HL-60 (cell line): ENCODE results near the gene RNF144A.

Experiments
- GABPA ChIP-seq: IDR thresholded peaks from 2 replicates; pipeline ENCODE4 v1.6.1; 2012; ENCODE audit warnings: low read depth
- TF ChIP-seq, protein P1 (sequence below): IDR thresholded peaks from one replicate; pipeline ENCODE4 v1.5.1; 2011; ENCODE audit warnings: low read length, control low read depth, inconsistent platforms; ENCODE audit not compliant: insufficient read depth

DNA sequence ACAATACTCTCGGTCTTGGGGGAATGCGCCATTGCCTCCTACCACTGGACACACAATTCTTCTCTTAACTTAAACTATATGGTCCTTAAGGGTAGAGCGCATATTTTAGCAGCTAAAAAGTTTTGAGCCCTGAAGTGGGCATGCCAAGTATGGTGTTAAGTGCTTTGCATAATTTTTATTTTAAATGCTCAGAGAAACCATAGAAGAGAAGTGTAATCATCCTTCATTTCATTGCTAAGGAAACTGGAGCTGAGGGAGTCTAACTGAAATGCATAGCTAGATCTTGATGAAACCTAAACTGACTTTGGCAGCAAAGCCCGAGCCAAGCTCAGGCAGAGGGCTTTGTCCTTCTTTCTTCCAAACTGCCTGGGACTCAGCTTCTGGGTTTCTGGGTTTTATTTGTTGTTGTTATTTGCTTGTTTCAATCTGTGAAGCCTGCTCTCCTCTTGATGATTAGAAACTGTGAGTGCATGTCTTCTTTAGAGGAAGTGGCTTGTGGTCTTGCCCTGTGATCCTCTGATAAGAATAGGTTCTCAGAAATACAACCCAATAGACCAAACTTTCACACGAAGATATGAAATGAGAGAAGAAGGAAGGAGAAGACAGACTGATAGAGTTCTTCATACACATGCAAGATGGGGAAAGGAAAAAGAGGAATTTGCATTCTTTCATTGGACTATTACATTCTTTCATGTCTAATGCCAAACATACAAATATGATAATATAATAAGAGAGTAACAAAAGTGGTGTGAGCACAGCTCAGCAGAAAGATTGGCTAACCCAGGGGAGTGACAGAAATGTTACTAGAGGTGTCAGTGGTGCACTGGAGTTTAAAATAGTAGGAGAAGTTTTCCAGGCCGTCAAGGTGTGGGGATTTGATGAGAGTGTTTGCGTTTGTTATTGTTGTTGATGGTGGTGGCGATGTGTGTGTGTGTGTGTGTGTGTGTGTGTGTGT, 7.5 kb upstream of the RNF144A start:
- TF ChIP-seq, protein P1, sequence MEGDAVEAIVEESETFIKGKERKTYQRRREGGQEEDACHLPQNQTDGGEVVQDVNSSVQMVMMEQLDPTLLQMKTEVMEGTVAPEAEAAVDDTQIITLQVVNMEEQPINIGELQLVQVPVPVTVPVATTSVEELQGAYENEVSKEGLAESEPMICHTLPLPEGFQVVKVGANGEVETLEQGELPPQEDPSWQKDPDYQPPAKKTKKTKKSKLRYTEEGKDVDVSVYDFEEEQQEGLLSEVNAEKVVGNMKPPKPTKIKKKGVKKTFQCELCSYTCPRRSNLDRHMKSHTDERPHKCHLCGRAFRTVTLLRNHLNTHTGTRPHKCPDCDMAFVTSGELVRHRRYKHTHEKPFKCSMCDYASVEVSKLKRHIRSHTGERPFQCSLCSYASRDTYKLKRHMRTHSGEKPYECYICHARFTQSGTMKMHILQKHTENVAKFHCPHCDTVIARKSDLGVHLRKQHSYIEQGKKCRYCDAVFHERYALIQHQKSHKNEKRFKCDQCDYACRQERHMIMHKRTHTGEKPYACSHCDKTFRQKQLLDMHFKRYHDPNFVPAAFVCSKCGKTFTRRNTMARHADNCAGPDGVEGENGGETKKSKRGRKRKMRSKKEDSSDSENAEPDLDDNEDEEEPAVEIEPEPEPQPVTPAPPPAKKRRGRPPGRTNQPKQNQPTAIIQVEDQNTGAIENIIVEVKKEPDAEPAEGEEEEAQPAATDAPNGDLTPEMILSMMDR = no peak
- TF ChIP-seq GABPA = no peak
